Upper lobe of left lung (tissue), 6 donors: ENCODE results near the gene CEP131. TPM values are rescaled to one million over a fixed set of nuclear protein-coding genes. Genes with fewer than 3 reads are reported as not detected.
A peak's percentile ranks its signal among the peaks of the same experiment; 100 is the strongest.

Experiments
- ATAC-seq, 2 donors: fragments of 200-7000 bp; cut with Tn5 transposase; one replicate each; pipeline ENCODE4 v1.9.1; 2022; ENCODE audit warnings: mild to moderate bottlenecking in 2 of 2, moderate library complexity in 2 of 2; ENCODE audit not compliant: low FRiP score in 2 of 2
- DNase-seq, 2 donors: peaks; one replicate each; pipeline ENCODE4 v3.0.0-alpha.2; 2019 to 2020
- H3K27ac ChIP-seq, 4 donors: fragments of 200-600 bp; sonication (generic); one replicate each; pipeline ENCODE4 v1.5.1; 2016 to 2019
- H3K27me3 ChIP-seq, 4 donors: fragments of 200-600 bp; sonication (generic); one replicate each; pipeline ENCODE4 v1.5.1; 2017 to 2019
- H3K36me3 ChIP-seq, 4 donors: fragments of 200-600 bp; sonication (generic); one replicate each; pipeline ENCODE4 v1.5.1; 2016 to 2019
- H3K4me1 ChIP-seq, 4 donors: fragments of 200-600 bp; sonication (generic); one replicate each; pipeline ENCODE4 v1.5.1; 2018 to 2019
- H3K4me3 ChIP-seq, 4 donors: fragments of 200-600 bp; sonication (generic); one replicate each; pipeline ENCODE4 v1.5.1; 2017 to 2019; ENCODE audit warnings: mild to moderate bottlenecking in 2 of 4, moderate library complexity in 1 of 4
- H3K9me3 ChIP-seq, 4 donors: fragments of 200-600 bp; sonication (generic); one replicate each; pipeline ENCODE4 v1.5.1; 2018 to 2019
- EP300 ChIP-seq, 4 donors: sonication (generic); formaldehyde crosslinking; IDR thresholded peaks; one replicate each; pipeline ENCODE4 v1.5.1; 2017; ENCODE audit warnings: antibody characterized with exemption in 4 of 4, control low read depth in 2 of 4
- POLR2A ChIP-seq, 4 donors: fragments of 450-650 bp; IDR thresholded peaks; one replicate each; pipeline ENCODE4 v1.5.1; 2016 to 2017; ENCODE audit warnings: antibody characterized with exemption in 4 of 4, mild to moderate bottlenecking in 2 of 4
- POLR2AphosphoS5 ChIP-seq, 2 donors: sonication (generic); formaldehyde crosslinking; IDR thresholded peaks; one replicate each; pipeline ENCODE4 v1.5.1; 2017; ENCODE audit warnings: antibody characterized with exemption in 2 of 2
- WGBS, 2 donors: methylation state at CpG; one replicate each; pipeline ENCODE4 v1.1.5; 2017 to 2018; 5-methylcytosine and 5-hydroxymethylcytosine counted together
- total RNA-seq, 6 donors: library from RNA; depleted of rRNA in 4 of 6; stranded (reverse); fragments of >200 nt in 4 of 6; gene quantifications; one replicate each; pipeline versions ENCODE4 v1.1.0 to v1.2.1, GENCODE V29; 2016 to 2021
- TF ChIP-seq, protein P1 (sequence below), 6 experiments: fragments of 450-650 bp in 4 of 6; fragments of 200-600 bp in 2 of 6; sonication (generic) in 2 of 6; IDR thresholded peaks; one replicate each; pipeline ENCODE4 v1.5.1; 2016 to 2019; ENCODE audit warnings: antibody characterized with exemption in 6 of 6
- donor health status: DM: no; HTN: no; CAD: no; lungs with moderate emphysema.
- donor health status: DM: no; HTN: yes; CAD: no; lungs with severe emphysema.

CEP131 gene
- 10 to 100 TPM in 4 of 6 donors, 1 to 10 TPM in 2; 5.3 to 55.5 (median 12.6) TPM for total RNA-seq

DNA sequence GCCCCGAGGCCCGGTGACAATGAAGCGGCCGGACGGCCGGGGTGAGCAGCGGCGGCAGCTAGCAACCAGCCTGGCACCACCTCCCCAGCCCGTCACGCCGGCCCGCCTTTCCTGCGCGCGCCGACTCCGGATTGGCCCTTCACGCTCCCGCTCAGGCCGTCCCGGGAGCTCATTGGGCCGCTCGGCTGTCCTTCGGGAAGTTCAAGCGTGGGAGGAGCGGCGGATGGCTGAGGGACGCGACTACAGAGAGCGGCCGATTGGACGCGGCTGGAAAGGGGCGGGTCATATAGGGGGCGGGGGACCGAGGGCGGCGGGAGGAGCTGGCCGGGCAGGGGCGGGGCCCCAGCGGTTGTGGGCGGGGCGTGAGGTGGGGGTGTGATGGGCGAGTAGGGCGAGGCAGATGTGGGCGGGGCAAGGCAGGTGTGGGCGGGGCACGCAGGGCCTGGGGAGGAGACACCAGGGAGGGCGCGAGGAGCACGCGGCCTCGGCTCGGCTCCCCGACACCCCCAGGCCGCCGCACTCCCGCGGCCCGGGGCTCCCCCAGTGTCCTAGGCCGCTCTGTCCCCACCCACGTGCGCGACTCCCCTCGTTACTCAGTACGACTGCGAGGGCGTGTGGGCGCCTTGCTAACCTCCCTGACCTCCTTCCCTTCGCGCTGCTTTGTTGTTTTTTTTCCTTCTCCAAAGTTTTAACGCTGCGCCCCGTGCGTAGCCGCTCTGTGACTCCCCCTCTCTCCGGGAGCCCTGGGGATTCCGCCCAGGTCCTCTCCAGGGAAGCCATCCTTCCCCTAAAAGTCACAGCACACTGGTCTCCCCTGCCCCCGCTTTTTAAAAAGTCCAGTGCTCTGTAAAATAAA lies at the start of gene CEP131:
TSS of gene CEP131 (minus strand) at position 60 of the 856 bp plus-strand sequence. CDS start 2,909 bp downstream, outside the sequence.
- Histone ChIP-seq H3K36me3 (peaks cover 0 to 8% (median 0%) of the 10 kb centered on the region in 4 donors), H3K27me3 (no peaks in the 10 kb centered on the region), H3K4me3 (peak within 1 kb of the TSS; percentile 75 to 89 (median 78)), H3K27ac (peak within 1 kb of the TSS in 2 of 4 donors; percentile 16 to 67), H3K9me3 (no peaks in the 10 kb centered on the region), H3K4me1 (peaks cover 14 to 26% (median 21%) of the 10 kb centered on the region in 4 donors)
- peak; percentile 99 for ATAC-seq
- peak in 1 of 4 donors; percentile 51 for TF ChIP-seq POLR2A (IDR thresholded peaks at IDR 0.05)
- TF ChIP-seq, protein P1, sequence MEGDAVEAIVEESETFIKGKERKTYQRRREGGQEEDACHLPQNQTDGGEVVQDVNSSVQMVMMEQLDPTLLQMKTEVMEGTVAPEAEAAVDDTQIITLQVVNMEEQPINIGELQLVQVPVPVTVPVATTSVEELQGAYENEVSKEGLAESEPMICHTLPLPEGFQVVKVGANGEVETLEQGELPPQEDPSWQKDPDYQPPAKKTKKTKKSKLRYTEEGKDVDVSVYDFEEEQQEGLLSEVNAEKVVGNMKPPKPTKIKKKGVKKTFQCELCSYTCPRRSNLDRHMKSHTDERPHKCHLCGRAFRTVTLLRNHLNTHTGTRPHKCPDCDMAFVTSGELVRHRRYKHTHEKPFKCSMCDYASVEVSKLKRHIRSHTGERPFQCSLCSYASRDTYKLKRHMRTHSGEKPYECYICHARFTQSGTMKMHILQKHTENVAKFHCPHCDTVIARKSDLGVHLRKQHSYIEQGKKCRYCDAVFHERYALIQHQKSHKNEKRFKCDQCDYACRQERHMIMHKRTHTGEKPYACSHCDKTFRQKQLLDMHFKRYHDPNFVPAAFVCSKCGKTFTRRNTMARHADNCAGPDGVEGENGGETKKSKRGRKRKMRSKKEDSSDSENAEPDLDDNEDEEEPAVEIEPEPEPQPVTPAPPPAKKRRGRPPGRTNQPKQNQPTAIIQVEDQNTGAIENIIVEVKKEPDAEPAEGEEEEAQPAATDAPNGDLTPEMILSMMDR (IDR thresholded peaks at IDR 0.05): no peak
- TF ChIP-seq POLR2AphosphoS5 (IDR thresholded peaks at IDR 0.05): peak in 1 of 2 donors; percentile 42
- TF ChIP-seq EP300 (IDR thresholded peaks at IDR 0.05): no peak
- peak; percentile 98 to 100 for DNase-seq
- WGBS, 2 donors: 2% methylated on average over 33 to 38 of the region's 79 CpGs

DNA sequence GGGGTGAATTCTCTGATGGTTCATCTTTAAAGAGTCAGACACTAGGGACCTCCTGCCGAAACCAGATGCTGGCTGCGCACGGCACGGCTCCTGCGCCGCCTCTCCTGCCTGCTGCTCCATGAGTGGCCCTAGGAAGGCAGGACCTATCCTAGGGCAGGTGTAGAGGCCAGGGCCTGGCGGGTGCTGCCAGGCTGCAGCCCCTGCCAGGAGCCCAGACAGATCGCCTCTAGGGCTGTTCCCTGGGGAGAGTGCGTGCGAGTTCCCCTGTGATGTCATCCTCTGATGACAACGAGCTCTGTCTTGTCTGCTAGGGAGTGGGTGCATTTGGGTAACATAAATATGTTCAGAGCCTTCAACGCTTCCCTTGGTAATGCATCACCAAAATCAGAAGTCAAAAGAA lies 48.5 kb upstream of the CEP131 start:
- TF ChIP-seq, protein P1 (IDR thresholded peaks at IDR 0.05): no peak
- TF ChIP-seq POLR2AphosphoS5 (IDR thresholded peaks at IDR 0.05) (no peak), POLR2A (IDR thresholded peaks at IDR 0.05) (no peak), EP300 (IDR thresholded peaks at IDR 0.05) (no peak)
- ATAC-seq (peak in 1 of 2 donors; percentile 34), DNase-seq (no peak)
- 97% methylated on average over 6 to 12 of the region's 12 CpGs for WGBS, 2 donors
- Histone ChIP-seq H3K27me3 (no peaks in the 10 kb centered on the region), H3K9me3 (no peaks in the 10 kb centered on the region), H3K4me1 (peaks cover 0 to 14% (median 3%) of the 10 kb centered on the region in 4 donors), H3K4me3 (no peak overlapping the region), H3K27ac (no peak overlapping the region), H3K36me3 (peaks cover 0 to 79% (median 63%) of the 10 kb centered on the region in 4 donors)

DNA sequence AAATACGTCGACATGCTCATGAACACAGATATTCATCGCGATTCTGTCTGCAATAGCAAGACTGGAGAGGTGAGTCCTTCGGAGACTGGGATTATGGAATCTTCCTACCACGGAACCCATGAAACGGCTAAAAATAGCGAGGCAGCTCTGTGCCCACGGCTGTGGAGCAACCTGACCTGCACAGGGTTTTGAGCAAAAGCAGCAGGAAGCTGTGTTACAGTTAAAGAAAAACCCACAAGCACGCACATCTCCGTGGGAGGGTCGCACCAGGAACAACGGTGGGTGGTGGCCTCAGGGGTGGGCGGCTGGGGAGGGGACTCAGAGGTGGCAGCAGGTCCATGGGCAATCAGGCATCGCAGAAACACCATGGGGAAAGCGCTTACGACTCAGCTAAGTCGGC lies 47.5 kb upstream of the CEP131 start:
- H3K36me3 ChIP-seq: peaks cover 7 to 80% (median 64%) of the 10 kb centered on the region in 4 donors

DNA sequence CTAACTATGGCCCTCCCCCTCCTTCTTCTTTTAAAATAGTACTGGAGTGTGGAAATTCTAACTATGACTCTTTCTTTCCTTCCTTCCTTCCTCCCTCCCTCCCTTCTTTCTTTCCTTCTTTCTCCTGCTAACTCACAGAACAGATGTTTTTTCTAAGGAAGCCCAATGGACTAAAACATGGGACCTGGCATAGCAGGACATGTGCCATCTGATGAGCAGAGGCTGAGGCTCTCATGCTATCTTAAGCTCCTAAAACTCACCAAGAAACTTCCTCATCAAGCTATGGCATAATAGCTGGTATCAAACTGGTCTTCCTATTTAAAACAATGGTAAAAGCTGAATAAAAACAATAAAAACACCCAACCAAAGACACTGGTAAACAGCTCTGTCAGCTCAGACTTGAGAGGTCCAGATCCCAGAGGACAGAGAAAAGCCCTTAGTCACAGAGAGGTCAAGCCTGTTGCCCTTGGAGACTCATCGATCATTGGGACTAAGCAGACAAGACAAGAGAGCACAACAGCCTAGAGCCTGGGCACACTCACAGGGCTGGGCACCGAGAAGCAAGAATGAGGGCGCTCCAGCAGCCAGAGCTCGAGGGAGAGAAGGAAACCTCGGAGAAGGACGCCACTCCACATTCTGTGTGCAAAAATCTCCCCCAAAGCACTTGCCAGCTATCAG lies 44.8 kb upstream of the CEP131 start:
- Histone ChIP-seq H3K4me1 (peaks cover 0 to 6% (median 0%) of the 10 kb centered on the region in 4 donors), H3K9me3 (no peaks in the 10 kb centered on the region), H3K4me3 (no peak overlapping the region), H3K36me3 (peaks cover 21 to 80% (median 67%) of the 10 kb centered on the region in 4 donors), H3K27ac (no peak overlapping the region), H3K27me3 (no peaks in the 10 kb centered on the region)
- WGBS, 2 donors: 87 to 91% methylated on average over 6 of the region's 6 CpGs
- no peak for TF ChIP-seq POLR2A (IDR thresholded peaks at IDR 0.05)
- no peak for TF ChIP-seq EP300 (IDR thresholded peaks at IDR 0.05)
- TF ChIP-seq POLR2AphosphoS5 (IDR thresholded peaks at IDR 0.05): no peak
- TF ChIP-seq, protein P1 (IDR thresholded peaks at IDR 0.05): no peak
- ATAC-seq: no peak
- no peak for DNase-seq

More for the DNA sequence above, 47.5 kb upstream of the CEP131 start:
- TF ChIP-seq POLR2AphosphoS5 (IDR thresholded peaks at IDR 0.05) (no peak), EP300 (IDR thresholded peaks at IDR 0.05) (no peak), POLR2A (IDR thresholded peaks at IDR 0.05) (no peak)
- TF ChIP-seq, protein P1 (IDR thresholded peaks at IDR 0.05): no peak
- DNase-seq (no peak), ATAC-seq (peak in 1 of 2 donors; percentile 5)
- no peaks in the 10 kb centered on the region for H3K9me3 ChIP-seq
- peaks cover 0 to 14% (median 3%) of the 10 kb centered on the region in 4 donors for H3K4me1 ChIP-seq
- no peak overlapping the region for H3K4me3 ChIP-seq
- 83 to 93% methylated on average over 18 of the region's 18 CpGs for WGBS, 2 donors
- no peaks in the 10 kb centered on the region for H3K27me3 ChIP-seq
- H3K27ac ChIP-seq: no peak overlapping the region
